GM18867 (cell line): ENCODE measurements around the gene IL1F10.

Experiments used
- ATAC-seq: cut with Tn5 transposase; IDR thresholded peaks from one replicate; pipeline ENCODE4 v1.9.1; 2021; ENCODE audit warnings: mild to moderate bottlenecking, moderate library complexity; ENCODE audit not compliant: unreplicated experiment

The IL1F10 gene

DNA sequence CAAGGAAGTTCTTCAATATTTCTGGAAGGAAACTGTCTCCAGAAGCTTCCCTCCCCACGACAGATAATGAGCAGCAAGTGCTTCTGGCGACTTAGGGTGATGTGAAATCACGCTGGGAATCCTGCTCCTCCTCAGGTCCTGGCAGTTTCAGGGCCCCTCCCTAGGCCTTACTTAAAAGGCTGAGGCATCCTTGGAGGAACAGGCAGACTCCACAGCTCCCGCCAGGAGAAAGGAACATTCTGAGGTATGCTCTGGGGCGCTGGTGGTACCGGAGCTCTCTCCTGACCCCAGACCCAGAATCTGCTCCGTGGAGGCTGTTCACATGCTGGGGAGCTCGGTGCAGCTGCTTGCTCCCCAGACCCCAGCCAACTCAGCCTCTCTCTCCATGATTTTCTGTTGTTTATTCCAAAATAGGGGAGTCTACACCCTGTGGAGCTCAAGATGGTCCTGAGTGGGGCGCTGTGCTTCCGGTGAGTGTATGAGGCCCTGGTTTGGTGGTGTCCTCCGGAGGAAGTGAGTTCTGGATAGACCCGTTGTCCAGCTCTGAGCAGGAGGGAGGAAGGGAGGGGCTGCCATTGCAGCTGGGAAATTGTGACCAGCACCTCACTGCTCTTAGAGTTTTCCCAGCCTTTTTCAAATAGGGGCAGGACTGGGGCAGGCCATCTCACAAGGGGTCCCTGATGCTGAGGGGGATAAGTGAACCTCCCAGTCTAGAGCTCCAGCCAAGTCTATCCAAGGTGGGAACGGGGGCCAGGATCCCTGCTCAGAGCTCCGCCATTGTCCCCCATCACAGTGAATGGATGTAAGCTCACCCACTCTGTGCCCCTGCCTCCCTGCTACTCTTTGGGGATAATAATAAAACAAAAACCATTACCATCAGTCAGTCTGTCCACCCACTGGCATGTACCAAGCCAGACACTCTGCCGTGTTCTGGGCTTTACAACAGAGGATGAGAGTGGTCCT, 8.5 kb upstream of the IL1F10 start, which contains the start of gene IL36RN:
TSS of gene IL36RN (plus strand) at position 201 of the 963 bp plus-strand sequence. CDS start at position 442, 241 bp downstream.
- no peak for ATAC-seq

DNA sequence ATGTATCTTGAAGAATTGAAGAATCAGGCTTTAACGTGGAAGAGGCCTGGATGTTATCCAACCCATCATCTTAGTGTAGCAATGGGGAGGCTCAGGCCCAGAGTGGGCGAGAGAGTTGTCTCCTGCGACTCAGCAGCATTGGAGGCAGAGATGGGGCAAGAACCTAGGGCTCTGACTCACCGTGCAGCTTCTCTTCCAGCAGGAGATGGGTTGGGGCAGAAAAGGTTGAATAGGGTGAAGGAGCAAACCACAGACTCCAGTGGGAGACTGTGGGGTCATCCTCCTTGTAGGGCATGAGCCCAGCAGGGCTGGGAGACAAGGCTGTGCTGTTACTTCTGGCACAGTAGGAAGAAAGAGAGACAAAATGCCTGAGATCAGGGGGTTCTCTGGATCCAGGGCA, 7.4 kb upstream of the IL1F10 start:
- no peak for ATAC-seq

- no peak for ATAC-seq
These were observed 7.0 kb upstream of the IL1F10 start for GRCh38 chr2:113060796-113061195.

- ATAC-seq = no peak
These were observed 6.5 kb upstream of the IL1F10 start for GRCh38 chr2:113061241-113061640.

DNA sequence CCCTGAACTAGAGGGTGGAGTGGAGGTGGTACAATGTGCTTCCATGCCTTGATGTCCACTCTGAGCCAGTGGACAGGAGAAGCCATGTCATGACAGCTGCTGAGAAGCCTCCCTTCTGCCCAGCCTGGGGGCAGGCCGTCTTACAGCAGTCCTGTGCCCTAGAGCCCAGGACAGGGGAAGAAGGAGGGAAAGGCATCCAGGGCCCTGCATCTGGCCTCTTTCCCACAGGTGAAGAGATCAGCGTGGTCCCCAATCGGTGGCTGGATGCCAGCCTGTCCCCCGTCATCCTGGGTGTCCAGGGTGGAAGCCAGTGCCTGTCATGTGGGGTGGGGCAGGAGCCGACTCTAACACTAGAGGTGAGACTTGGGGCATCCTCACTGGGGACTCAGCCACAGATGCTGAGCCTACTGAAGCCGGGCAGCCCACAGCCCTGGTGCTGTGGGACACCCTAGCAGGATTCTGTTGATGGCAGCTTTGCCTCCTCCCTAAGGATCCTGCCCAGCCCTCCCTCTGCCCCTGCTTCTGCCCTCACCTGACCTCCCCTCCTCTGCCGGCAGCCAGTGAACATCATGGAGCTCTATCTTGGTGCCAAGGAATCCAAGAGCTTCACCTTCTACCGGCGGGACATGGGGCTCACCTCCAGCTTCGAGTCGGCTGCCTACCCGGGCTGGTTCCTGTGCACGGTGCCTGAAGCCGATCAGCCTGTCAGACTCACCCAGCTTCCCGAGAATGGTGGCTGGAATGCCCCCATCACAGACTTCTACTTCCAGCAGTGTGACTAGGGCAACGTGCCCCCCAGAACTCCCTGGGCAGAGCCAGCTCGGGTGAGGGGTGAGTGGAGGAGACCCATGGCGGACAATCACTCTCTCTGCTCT, 5.6 kb upstream of the IL1F10 start:
- ATAC-seq = no peak

DNA sequence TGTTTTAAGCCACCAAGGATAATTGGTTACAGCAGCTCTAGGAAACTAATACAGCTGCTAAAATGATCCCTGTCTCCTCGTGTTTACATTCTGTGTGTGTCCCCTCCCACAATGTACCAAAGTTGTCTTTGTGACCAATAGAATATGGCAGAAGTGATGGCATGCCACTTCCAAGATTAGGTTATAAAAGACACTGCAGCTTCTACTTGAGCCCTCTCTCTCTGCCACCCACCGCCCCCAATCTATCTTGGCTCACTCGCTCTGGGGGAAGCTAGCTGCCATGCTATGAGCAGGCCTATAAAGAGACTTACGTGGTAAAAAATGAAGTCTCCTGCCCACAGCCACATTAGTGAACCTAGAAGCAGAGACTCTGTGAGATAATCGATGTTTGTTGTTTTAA, 3.5 kb upstream of the IL1F10 start:
- no peak for ATAC-seq

DNA sequence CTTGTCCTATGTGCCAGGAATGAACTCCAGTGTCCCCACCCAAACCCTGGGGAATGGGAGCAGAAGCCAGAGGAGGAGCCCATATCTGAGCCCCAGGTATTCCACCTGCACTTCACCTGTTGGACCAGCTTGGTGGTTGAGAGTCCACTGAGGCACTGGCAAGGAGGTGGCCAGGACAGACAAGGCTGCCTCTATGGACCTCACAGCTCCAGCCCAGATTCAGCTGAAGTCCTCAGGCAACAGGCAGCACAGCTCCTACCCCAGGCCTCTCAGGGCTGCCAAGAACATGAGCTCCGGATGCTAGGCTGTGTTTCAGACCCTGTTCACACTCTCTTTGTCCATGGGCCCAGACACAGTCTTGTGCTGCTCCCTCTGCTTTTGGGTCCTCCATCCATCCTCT, 2.9 kb upstream of the IL1F10 start:
- no peak for ATAC-seq

- no peak for ATAC-seq
These were observed 479 bp downstream of the IL1F10 start for GRCh38 chr2:113068249-113068648.

GRCh38 chr2:113068706-113069485, 1.1 kb downstream of the IL1F10 start:
- no peak for ATAC-seq

GRCh38 chr2:113069676-113070605, 2.2 kb downstream of the IL1F10 start:
- no peak for ATAC-seq

GRCh38 chr2:113070606-113070975, 2.8 kb downstream of the IL1F10 start:
- ATAC-seq = no peak

DNA sequence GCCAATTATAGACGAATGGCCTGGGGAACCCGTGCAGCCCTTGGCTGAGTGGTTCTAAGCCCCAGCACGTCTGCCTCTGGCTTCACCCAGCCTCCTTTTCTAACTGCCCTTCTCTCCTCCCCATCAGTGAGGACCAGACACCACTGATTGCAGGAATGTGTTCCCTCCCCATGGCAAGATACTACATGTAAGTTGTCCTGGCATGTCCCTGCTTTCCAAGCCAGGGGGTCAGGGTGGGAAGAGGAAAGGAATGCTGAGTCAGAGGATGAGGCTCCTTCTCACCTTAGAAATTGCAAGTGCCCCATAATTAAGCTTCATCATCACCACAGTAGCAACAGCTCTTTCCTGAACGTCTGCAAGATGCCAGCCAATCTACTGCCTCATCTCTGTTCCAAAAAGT, 4.8 kb downstream of the IL1F10 start:
- no peak for ATAC-seq

DNA sequence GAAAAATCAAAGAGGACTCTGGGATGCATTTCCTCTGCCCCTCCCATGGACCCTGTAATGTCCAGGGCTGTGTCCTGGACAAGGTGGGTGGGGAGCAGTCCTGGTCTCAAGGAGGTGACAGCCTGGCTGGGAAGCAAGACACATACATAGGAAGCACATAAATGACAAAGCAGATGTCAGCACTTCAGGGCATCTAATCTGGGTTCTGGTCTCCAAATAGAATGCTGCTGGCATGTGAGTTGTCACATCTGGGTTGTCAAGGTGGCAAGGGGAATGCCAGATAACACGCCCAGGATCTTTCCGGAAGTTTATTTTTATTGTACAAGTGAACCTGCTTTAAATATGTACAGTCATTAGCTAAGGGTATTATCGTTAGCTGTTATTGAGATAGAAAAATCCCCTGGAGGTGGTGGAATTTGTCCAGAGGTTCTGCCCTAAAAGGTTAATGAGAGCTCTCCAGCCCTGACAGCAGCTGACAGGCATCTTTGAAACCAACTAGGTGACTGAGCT, 5.6 kb downstream of the IL1F10 start:
- no peak for ATAC-seq

GRCh38 chr2:113075030-113075429, 7.3 kb downstream of the IL1F10 start:
- no peak for ATAC-seq

- ATAC-seq = no peak
These were observed 7.8 kb downstream of the IL1F10 start for GRCh38 chr2:113075600-113075999.

DNA sequence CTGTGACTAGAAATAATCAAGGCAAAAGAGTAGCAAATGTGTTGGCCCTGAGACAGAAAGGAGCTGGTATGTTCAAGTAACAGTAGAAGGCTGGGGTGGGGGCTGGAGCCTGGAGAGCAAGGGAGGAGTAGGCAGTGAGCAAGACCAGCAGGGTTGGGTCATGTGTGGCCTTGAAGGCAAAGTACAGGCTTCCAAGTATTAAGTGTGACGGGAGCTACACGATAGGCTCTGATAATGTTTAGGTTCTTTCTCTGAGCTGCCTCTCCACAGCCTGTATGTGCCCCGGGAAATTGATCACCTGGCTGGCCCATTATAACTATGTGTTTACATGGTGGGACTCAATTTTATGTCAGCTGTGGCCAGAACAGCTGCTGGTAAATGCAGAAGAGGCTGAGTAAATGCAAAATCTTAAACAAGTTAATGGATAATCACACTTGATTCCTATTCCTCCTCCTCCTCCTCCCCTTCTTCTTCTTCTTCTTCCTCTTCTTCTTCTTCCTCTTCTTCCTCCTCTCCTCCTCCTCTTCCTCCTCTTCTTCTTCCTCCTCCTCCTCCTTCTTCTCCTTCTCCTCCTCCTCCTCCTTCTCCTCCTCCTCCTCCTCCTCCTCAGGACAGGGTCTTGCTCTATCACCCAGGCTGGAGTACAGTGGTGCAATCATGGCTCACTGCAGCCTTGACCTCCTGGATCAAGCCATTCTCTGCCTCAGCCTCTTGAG, 9.3 kb downstream of the IL1F10 start:
- no peak for ATAC-seq

DNA sequence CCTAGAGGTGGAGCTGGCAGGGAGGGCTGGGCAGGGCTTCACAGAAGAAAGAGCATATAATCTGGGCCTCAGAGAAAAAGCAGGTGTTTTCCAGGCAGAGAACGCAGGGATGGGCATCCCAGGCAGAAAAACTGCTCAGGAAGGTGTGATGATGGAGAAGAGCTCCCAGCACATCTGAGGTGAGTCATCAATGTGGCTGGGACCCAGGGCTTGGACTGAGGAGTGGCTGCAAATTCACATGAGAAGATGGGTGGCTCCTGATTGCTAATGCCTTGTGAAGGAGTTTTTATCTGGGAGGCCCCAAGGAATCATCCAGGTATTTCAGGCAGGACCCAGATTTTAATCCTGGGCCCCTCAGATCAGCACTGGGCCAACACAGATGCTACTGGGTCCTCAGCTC, 10.2 kb downstream of the IL1F10 start:
- ATAC-seq = no peak

- ATAC-seq = no peak
These were observed 10.6 kb downstream of the IL1F10 start for GRCh38 chr2:113078350-113078839.

- no peak for ATAC-seq
These were observed 11.4 kb downstream of the IL1F10 start for GRCh38 chr2:113079131-113079530.
